K562 (cell line): Measurements from ENCODE around the gene RAI14. TPM values are rescaled to one million over a fixed set of nuclear protein-coding genes. Genes with fewer than 3 reads are reported as not detected.

Source experiments
- CBX5 ChIP-seq: IDR thresholded peaks from 2 replicates; pipeline ENCODE4 v1.6.1; 2014; ENCODE audit warnings: low read depth, borderline replicate concordance
- MIER1 ChIP-seq: fragments of 450-650 bp; IDR thresholded peaks from 2 replicates; pipeline ENCODE4 v1.6.1; 2016; ENCODE audit warnings: antibody characterized with exemption, mild to moderate bottlenecking, low read depth
- PTRF ChIP-seq: fragments of 450-650 bp; IDR thresholded peaks from 2 replicates; pipeline ENCODE4 v1.6.1; 2016; ENCODE audit warnings: mild to moderate bottlenecking, missing genetic modification characterization, missing compliant biosample characterization
- SMARCE1 ChIP-seq: fragments of 450-650 bp; IDR thresholded peaks from 2 replicates; pipeline ENCODE4 v1.7.1; 2016; ENCODE audit warnings: mild to moderate bottlenecking
- STAT6 ChIP-seq: sonication (generic); formaldehyde crosslinking; IDR thresholded peaks from 2 replicates; pipeline ENCODE4 v1.8.1; 2023; ENCODE audit warnings: mild to moderate bottlenecking, missing genetic modification reagents
- TRIM24 ChIP-seq, 2 experiments: fragments of 450-650 bp; IDR thresholded peaks; 2 replicates each; pipeline ENCODE4 v1.6.1; 2016
- ZNF174 ChIP-seq: fragments of 250-450 bp; sonication (Bioruptor Pico); IDR thresholded peaks from 2 replicates; pipeline ENCODE4 v1.4.0; 2020; ENCODE audit warnings: mild to moderate bottlenecking
- ZNF592 ChIP-seq: fragments of 450-650 bp; IDR thresholded peaks from 2 replicates; pipeline ENCODE4 v1.6.1; 2017; ENCODE audit warnings: antibody characterized with exemption, mild to moderate bottlenecking
- polyA plus RNA-seq, 8 experiments: library from polyadenylated mRNA; depleted of rRNA in 4 of 8; stranded (reverse) in 5 of 8; unstranded in 3 of 8; fragments of >200 nt; fragmentation: Nextera tagmentation in 2 of 8; fragmentation: Illumina TruSeq in 1 of 8; extraction: Ambion mirVana in 2 of 8; extraction: Trizol in 1 of 8; gene quantifications; 2 replicates each; pipeline versions ENCODE4 v1.2.1 to v1.2.3, GENCODE V29; 2011 to 2014; ENCODE audit warnings: inconsistent platforms in 1 of 8, missing spikeins in 1 of 8
- total RNA-seq, 7 experiments: library from RNA; depleted of rRNA in 6 of 7; stranded (reverse); fragments of >200 nt in 6 of 7; fragmentation: Illumina TruSeq in 2 of 7; extraction: Trizol in 2 of 7; gene quantifications; 2 replicates each; pipeline versions ENCODE4 v1.2.1 to v1.2.3, GENCODE V29; 2011 to 2021; ENCODE audit warnings: low replicate concordance in 1 of 7
- TF ChIP-seq, protein P1 (sequence below): fragments of 450-650 bp; IDR thresholded peaks from 2 replicates; pipeline ENCODE4 v1.6.1; 2018; ENCODE audit not compliant: partially characterized antibody
- TF ChIP-seq, protein P2 (sequence below), 3 experiments: IDR thresholded peaks in 2 of 3; conservative IDR thresholded peaks in 1 of 3; 2 replicates each; pipeline ENCODE4 v1.5.1; 2011 to 2012; ENCODE audit warnings: low read length in 3 of 3, mild to moderate bottlenecking in 3 of 3, control low read depth in 2 of 3, improper control_type of control experiment in 1 of 3, inconsistent platforms in 1 of 3, low read depth in 1 of 3, mixed read lengths in 1 of 3, moderate library complexity in 1 of 3; ENCODE audit not compliant: insufficient read depth in 2 of 3
- TF ChIP-seq, protein P3 (sequence below): IDR thresholded peaks from 2 replicates; pipeline ENCODE4 v1.6.1; 2016; ENCODE audit warnings: missing genetic modification characterization, missing compliant biosample characterization

RAI14 gene
- total and polyA plus RNA-seq, 9 of the 15 experiments (the other 6 are each of a cell fraction or from before 2014, with no cell fraction given), result 11.3 to 82.5 (median 34.8) TPM

DNA sequence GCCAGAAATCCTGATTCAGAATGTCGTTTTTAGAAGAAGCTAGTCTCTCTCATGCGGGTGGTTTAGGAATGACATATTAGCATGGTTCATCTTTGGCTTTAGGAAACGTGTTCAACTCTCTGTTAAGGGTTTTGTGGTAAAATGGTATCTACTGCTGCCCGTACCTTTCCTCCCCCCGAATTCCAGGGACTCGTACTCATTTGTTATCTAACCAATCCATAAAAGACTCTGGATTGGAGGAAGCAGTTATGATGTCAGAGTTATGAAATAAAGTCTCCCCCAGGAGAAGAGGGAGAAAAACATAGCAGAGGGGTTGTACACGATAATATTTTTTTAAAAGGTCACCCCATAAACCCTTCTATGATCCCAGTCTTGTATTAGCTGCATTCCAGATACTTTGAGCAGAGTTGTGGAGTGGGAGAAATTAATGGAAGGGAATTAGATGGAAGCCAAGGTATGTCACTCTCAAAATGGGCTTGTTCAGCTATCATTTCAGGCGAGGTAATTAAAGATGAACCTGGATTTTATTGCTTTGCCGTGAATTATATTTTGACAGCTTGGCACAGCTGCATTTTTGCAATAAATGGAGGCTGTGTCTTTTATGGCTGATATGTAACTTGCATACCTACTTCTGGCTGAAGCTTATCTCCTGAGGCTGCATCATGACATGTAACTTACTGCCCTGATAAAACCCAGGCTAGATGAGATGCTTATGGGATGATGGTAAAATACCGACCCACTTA is 31.3 kb downstream of the RAI14 start (continued):
- TF ChIP-seq, protein P1, sequence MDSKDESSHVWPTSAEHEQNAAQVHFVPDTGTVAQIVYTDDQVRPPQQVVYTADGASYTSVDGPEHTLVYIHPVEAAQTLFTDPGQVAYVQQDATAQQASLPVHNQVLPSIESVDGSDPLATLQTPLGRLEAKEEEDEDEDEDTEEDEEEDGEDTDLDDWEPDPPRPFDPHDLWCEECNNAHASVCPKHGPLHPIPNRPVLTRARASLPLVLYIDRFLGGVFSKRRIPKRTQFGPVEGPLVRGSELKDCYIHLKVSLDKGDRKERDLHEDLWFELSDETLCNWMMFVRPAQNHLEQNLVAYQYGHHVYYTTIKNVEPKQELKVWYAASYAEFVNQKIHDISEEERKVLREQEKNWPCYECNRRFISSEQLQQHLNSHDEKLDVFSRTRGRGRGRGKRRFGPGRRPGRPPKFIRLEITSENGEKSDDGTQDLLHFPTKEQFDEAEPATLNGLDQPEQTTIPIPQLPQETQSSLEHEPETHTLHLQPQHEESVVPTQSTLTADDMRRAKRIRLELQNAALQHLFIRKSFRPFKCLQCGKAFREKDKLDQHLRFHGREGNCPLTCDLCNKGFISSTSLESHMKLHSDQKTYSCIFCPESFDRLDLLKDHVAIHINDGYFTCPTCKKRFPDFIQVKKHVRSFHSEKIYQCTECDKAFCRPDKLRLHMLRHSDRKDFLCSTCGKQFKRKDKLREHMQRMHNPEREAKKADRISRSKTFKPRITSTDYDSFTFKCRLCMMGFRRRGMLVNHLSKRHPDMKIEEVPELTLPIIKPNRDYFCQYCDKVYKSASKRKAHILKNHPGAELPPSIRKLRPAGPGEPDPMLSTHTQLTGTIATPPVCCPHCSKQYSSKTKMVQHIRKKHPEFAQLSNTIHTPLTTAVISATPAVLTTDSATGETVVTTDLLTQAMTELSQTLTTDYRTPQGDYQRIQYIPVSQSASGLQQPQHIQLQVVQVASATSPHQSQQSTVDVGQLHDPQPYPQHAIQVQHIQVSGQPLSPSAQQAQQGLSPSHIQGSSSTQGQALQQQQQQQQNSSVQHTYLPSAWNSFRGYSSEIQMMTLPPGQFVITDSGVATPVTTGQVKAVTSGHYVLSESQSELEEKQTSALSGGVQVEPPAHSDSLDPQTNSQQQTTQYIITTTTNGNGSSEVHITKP, result peak; percentile 67
- TF ChIP-seq, protein P2, sequence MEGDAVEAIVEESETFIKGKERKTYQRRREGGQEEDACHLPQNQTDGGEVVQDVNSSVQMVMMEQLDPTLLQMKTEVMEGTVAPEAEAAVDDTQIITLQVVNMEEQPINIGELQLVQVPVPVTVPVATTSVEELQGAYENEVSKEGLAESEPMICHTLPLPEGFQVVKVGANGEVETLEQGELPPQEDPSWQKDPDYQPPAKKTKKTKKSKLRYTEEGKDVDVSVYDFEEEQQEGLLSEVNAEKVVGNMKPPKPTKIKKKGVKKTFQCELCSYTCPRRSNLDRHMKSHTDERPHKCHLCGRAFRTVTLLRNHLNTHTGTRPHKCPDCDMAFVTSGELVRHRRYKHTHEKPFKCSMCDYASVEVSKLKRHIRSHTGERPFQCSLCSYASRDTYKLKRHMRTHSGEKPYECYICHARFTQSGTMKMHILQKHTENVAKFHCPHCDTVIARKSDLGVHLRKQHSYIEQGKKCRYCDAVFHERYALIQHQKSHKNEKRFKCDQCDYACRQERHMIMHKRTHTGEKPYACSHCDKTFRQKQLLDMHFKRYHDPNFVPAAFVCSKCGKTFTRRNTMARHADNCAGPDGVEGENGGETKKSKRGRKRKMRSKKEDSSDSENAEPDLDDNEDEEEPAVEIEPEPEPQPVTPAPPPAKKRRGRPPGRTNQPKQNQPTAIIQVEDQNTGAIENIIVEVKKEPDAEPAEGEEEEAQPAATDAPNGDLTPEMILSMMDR (IDR thresholded peaks at IDR 0.05 in 2 of 3, conservative IDR thresholded peaks at IDR 0.05 in 1 of 3; ENCODE audit: insufficient read depth in 2 of 3, low read depth in 1 of 3, low read length in 3 of 3), result no peak
- no peak for TF ChIP-seq ZNF174 (CRISPR knock-in tag)
- TF ChIP-seq TRIM24 (IDR thresholded peaks at IDR 0.05), result peak in 1 of 2 experiments; percentile 15; a peak in 1 of 4 replicates
- TF ChIP-seq, protein P3, sequence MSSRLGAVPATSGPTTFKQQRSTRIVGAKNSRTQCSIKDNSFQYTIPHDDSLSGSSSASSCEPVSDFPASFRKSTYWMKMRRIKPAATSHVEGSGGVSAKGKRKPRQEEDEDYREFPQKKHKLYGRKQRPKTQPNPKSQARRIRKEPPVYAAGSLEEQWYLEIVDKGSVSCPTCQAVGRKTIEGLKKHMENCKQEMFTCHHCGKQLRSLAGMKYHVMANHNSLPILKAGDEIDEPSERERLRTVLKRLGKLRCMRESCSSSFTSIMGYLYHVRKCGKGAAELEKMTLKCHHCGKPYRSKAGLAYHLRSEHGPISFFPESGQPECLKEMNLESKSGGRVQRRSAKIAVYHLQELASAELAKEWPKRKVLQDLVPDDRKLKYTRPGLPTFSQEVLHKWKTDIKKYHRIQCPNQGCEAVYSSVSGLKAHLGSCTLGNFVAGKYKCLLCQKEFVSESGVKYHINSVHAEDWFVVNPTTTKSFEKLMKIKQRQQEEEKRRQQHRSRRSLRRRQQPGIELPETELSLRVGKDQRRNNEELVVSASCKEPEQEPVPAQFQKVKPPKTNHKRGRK (tag), result 0 out of 2 replicates have a peak, but pooled peaks have one; percentile 13
- TF ChIP-seq CBX5, result no peak
- no peak for TF ChIP-seq PTRF (tag)
- TF ChIP-seq STAT6 (CRISPR knock-in tag), result no peak
- TF ChIP-seq SMARCE1, result peak; percentile 12; the same call in 1 of the 2 replicates
- TF ChIP-seq MIER1, result 0 out of 2 replicates have a peak, but pooled peaks have one; percentile 54
- TF ChIP-seq ZNF592, result 0 out of 2 replicates have a peak, but pooled peaks have one; percentile 44
